Adipocyte (in vitro differentiated cells): ENCODE measurements around the gene CXCL1.

Experiments used
- DNase-seq: peaks from one replicate; pipeline ENCODE4 v3.0.0-alpha.2; 2015; ENCODE audit warnings: low read depth
- H3K27me3 ChIP-seq: replicated peaks from 2 replicates; pipeline ENCODE4 v1.7.0; 2013; ENCODE audit warnings: mild to moderate bottlenecking, low read length, moderate library complexity; ENCODE audit not compliant: control insufficient read depth, insufficient read depth
- H3K36me3 ChIP-seq: 2 replicates; pipeline ENCODE4 v1.7.0; 2013; ENCODE audit warnings: low read length, mild to moderate bottlenecking, moderate library complexity; ENCODE audit not compliant: control insufficient read depth, insufficient read depth, severe bottlenecking
- H3K4me1 ChIP-seq: 2 replicates; pipeline ENCODE4 v1.7.0; 2013; ENCODE audit warnings: mild to moderate bottlenecking, low read length, moderate library complexity; ENCODE audit not compliant: control insufficient read depth, insufficient read depth
- H3K4me3 ChIP-seq: 2 replicates; pipeline ENCODE4 v1.7.0; 2013; ENCODE audit warnings: mild to moderate bottlenecking, low read length, moderate library complexity
- H3K9ac ChIP-seq: 2 replicates; pipeline ENCODE4 v1.7.0; 2013; ENCODE audit warnings: mild to moderate bottlenecking, low read length, moderate library complexity
- H3K9me3 ChIP-seq: 2 replicates; pipeline ENCODE4 v1.7.0; 2013; ENCODE audit warnings: mild to moderate bottlenecking, low read length, moderate library complexity; ENCODE audit not compliant: control insufficient read depth

The CXCL1 gene

GRCh38 chr4:73853246-73853704 lies 15.9 kb upstream of the CXCL1 start, which contains the start of gene PF4V1:
TSS of gene PF4V1 (plus strand) at chr4:73853296. CDS start at chr4:73853363, 67 bp downstream.
- H3K27me3 ChIP-seq, result no peaks in the 10 kb centered on the region
- peak within 1 kb of the TSS; percentile 72 for H3K4me3 ChIP-seq
- H3K9me3 ChIP-seq, result peaks cover 15% of the 10 kb centered on the region
- DNase-seq, result no peak
- H3K4me1 ChIP-seq, result peaks cover 18% of the 10 kb centered on the region
- H3K9ac ChIP-seq, result no peak within 1 kb of the TSS
- H3K36me3 ChIP-seq, result no peaks in the 10 kb centered on the region

- no peak for DNase-seq
- peak overlapping the region; percentile 72 for H3K4me3 ChIP-seq
- no peaks in the 10 kb centered on the region for H3K36me3 ChIP-seq
- H3K27me3 ChIP-seq, result no peaks in the 10 kb centered on the region
- peaks cover 18% of the 10 kb centered on the region for H3K4me1 ChIP-seq
- no peak overlapping the region for H3K9ac ChIP-seq
- peaks cover 21% of the 10 kb centered on the region for H3K9me3 ChIP-seq
These were observed 15.3 kb upstream of the CXCL1 start for GRCh38 chr4:73853718-73854473.

- Histone ChIP-seq H3K4me1 (peaks cover 18% of the 10 kb centered on the region), H3K36me3 (no peaks in the 10 kb centered on the region), H3K9me3 (peaks cover 23% of the 10 kb centered on the region), H3K27me3 (no peaks in the 10 kb centered on the region), H3K9ac (no peak overlapping the region), H3K4me3 (no peak overlapping the region)
- DNase-seq, result no peak
These were observed 13.8 kb upstream of the CXCL1 start for GRCh38 chr4:73855406-73855805.

- H3K27me3 ChIP-seq, result no peaks in the 10 kb centered on the region
- no peak overlapping the region for H3K4me3 ChIP-seq
- H3K36me3 ChIP-seq, result no peaks in the 10 kb centered on the region
- DNase-seq, result peak; percentile 45
- H3K4me1 ChIP-seq, result peaks cover 18% of the 10 kb centered on the region
- peaks cover 23% of the 10 kb centered on the region for H3K9me3 ChIP-seq
- no peak overlapping the region for H3K9ac ChIP-seq
These were observed 12.7 kb upstream of the CXCL1 start for GRCh38 chr4:73856518-73856917.

GRCh38 chr4:73859614-73860088 lies 9.5 kb upstream of the CXCL1 start:
- Histone ChIP-seq H3K4me1 (peaks cover 11% of the 10 kb centered on the region), H3K4me3 (no peak overlapping the region), H3K9ac (no peak overlapping the region), H3K9me3 (peaks cover 23% of the 10 kb centered on the region), H3K36me3 (no peaks in the 10 kb centered on the region), H3K27me3 (no peaks in the 10 kb centered on the region)
- DNase-seq, result peak; percentile 79

- H3K27me3 ChIP-seq, result no peaks in the 10 kb centered on the region
- peaks cover 11% of the 10 kb centered on the region for H3K4me1 ChIP-seq
- H3K4me3 ChIP-seq, result no peak overlapping the region
- H3K9ac ChIP-seq, result no peak overlapping the region
- H3K9me3 ChIP-seq, result peaks cover 23% of the 10 kb centered on the region
- no peaks in the 10 kb centered on the region for H3K36me3 ChIP-seq
- DNase-seq, result no peak
These were observed 9.0 kb upstream of the CXCL1 start for GRCh38 chr4:73860181-73860580.

- H3K4me3 ChIP-seq, result no peak overlapping the region
- H3K4me1 ChIP-seq, result peaks cover 14% of the 10 kb centered on the region
- H3K36me3 ChIP-seq, result no peaks in the 10 kb centered on the region
- no peak overlapping the region for H3K9ac ChIP-seq
- DNase-seq, result no peak
- peaks cover 23% of the 10 kb centered on the region for H3K9me3 ChIP-seq
- no peaks in the 10 kb centered on the region for H3K27me3 ChIP-seq
These were observed 8.3 kb upstream of the CXCL1 start for GRCh38 chr4:73860917-73861316.

GRCh38 chr4:73862322-73862721 lies 6.9 kb upstream of the CXCL1 start:
- Histone ChIP-seq H3K9ac (no peak overlapping the region), H3K4me3 (no peak overlapping the region), H3K27me3 (no peaks in the 10 kb centered on the region), H3K9me3 (peaks cover 17% of the 10 kb centered on the region), H3K36me3 (no peaks in the 10 kb centered on the region), H3K4me1 (peaks cover 20% of the 10 kb centered on the region)
- peak; percentile 41 for DNase-seq

- H3K9ac ChIP-seq, result no peak overlapping the region
- peaks cover 29% of the 10 kb centered on the region for H3K4me1 ChIP-seq
- no peak for DNase-seq
- H3K4me3 ChIP-seq, result no peak overlapping the region
- no peaks in the 10 kb centered on the region for H3K36me3 ChIP-seq
- no peaks in the 10 kb centered on the region for H3K27me3 ChIP-seq
- H3K9me3 ChIP-seq, result no peaks in the 10 kb centered on the region
These were observed 4.8 kb upstream of the CXCL1 start for GRCh38 chr4:73864365-73864764.

GRCh38 chr4:73864961-73865360 lies 4.2 kb upstream of the CXCL1 start:
- no peak overlapping the region for H3K9ac ChIP-seq
- no peaks in the 10 kb centered on the region for H3K36me3 ChIP-seq
- no peak overlapping the region for H3K4me3 ChIP-seq
- H3K4me1 ChIP-seq, result peaks cover 33% of the 10 kb centered on the region
- no peaks in the 10 kb centered on the region for H3K9me3 ChIP-seq
- H3K27me3 ChIP-seq, result no peaks in the 10 kb centered on the region
- DNase-seq, result no peak

- H3K9me3 ChIP-seq, result no peaks in the 10 kb centered on the region
- no peaks in the 10 kb centered on the region for H3K27me3 ChIP-seq
- H3K4me1 ChIP-seq, result peaks cover 38% of the 10 kb centered on the region
- no peak overlapping the region for H3K4me3 ChIP-seq
- no peak for DNase-seq
- no peaks in the 10 kb centered on the region for H3K36me3 ChIP-seq
- no peak overlapping the region for H3K9ac ChIP-seq
These were observed 3.6 kb upstream of the CXCL1 start for GRCh38 chr4:73865431-73866096.
